ENCODE results near the gene MMP10.

- TF ChIP-seq CTCF (IDR thresholded peaks at IDR 0.05 in 8 of 11, conservative IDR thresholded peaks at IDR 0.05 in 3 of 11) (no peak), POLR2AphosphoS5 (IDR thresholded peaks at IDR 0.05) (no peak), POLR2A (IDR thresholded peaks at IDR 0.05) (no peak)
Observed at GRCh38 chr11:102788334-102788995, 8.0 kb upstream of the MMP10 start.
